ENCODE data around the gene CNTFR. TPM values are rescaled to one million over a fixed set of nuclear protein-coding genes. Genes with fewer than 3 reads are reported as not detected.

CNTFR gene
- total RNA-seq, 2 donors from 2014 or later: 1.6 to 16.8 TPM

- 29 to 32% methylated on average over 19 to 20 of the region's 20 CpGs for WGBS, 2 donors
These were observed 38.5 kb upstream of the CNTFR start for GRCh38 chr9:34627716-34628655.

GRCh38 chr9:34625186-34625486, 35.6 kb upstream of the CNTFR start:
- H3K9me3 ChIP-seq: no peaks in the 10 kb centered on the region
- DNase-seq (no peak), ATAC-seq (no peak)
- H3K4me3 ChIP-seq: no peak overlapping the region
- intact Hi-C loops (cut with DNase I): no loop called here
- no peaks in the 10 kb centered on the region for H3K36me3 ChIP-seq (replicated peaks in 1 of 2; ENCODE audit: insufficient read depth in 1 of 2, low read depth in 2 of 2)
- H3K27ac ChIP-seq: no peak overlapping the region
- no peak for TF ChIP-seq POLR2A (IDR thresholded peaks at IDR 0.05)
- no peak for TF ChIP-seq CTCF (IDR thresholded peaks at IDR 0.05)
- peaks cover 0 to 35% of the 10 kb centered on the region in 2 donors for H3K27me3 ChIP-seq
- 74% methylated on average over 3 of the region's 3 CpGs for WGBS, 2 donors
- H3K4me1 ChIP-seq: peaks cover 19% of the 10 kb centered on the region

More at GRCh38 chr9:34627716-34628655, 38.5 kb upstream of the CNTFR start:
- no peak for TF ChIP-seq POLR2A (IDR thresholded peaks at IDR 0.05)
- no peak for TF ChIP-seq CTCF (IDR thresholded peaks at IDR 0.05)
- Histone ChIP-seq H3K4me3 (no peak overlapping the region), H3K9me3 (no peaks in the 10 kb centered on the region), H3K27ac (no peak overlapping the region), H3K36me3 (replicated peaks in 1 of 2; ENCODE audit: insufficient read depth in 1 of 2, low read depth in 2 of 2) (no peaks in the 10 kb centered on the region), H3K27me3 (peaks cover 0 to 35% of the 10 kb centered on the region in 2 donors), H3K4me1 (peaks cover 12% of the 10 kb centered on the region)
- DNase-seq: no peak
- intact Hi-C loops (cut with DNase I): no loop called here
- no peak for ATAC-seq

- H3K27me3 ChIP-seq: peaks cover 0 to 35% of the 10 kb centered on the region in 2 donors
- no peak for DNase-seq
These were observed 35.1 kb upstream of the CNTFR start for GRCh38 chr9:34624475-34625185.

GRCh38 chr9:34623374-34624235, 34.1 kb upstream of the CNTFR start:
- ATAC-seq (no peak), DNase-seq (no peak)
- H3K27me3 ChIP-seq: peaks cover 0 to 35% of the 10 kb centered on the region in 2 donors
- peaks cover 22% of the 10 kb centered on the region for H3K4me1 ChIP-seq
- no peaks in the 10 kb centered on the region for H3K9me3 ChIP-seq
- no peaks in the 10 kb centered on the region for H3K36me3 ChIP-seq (replicated peaks in 1 of 2; ENCODE audit: insufficient read depth in 1 of 2, low read depth in 2 of 2)
- no peak for TF ChIP-seq POLR2A (IDR thresholded peaks at IDR 0.05)
- TF ChIP-seq CTCF (IDR thresholded peaks at IDR 0.05): no peak
- 14 to 31% methylated on average over 30 to 45 of the region's 63 CpGs for WGBS, 2 donors
- H3K27ac ChIP-seq: no peak overlapping the region
- no peak overlapping the region for H3K4me3 ChIP-seq
- intact Hi-C loops (cut with DNase I): no loop called here

More at GRCh38 chr9:34624475-34625185, 35.1 kb upstream of the CNTFR start:
- intact Hi-C loops (cut with DNase I): no loop called here
- no peak overlapping the region for H3K4me3 ChIP-seq
- ATAC-seq: no peak
- peaks cover 22% of the 10 kb centered on the region for H3K4me1 ChIP-seq
- WGBS, 2 donors: 29 to 44% methylated on average over 26 to 32 of the region's 39 CpGs
- TF ChIP-seq POLR2A (IDR thresholded peaks at IDR 0.05): no peak
- no peak for TF ChIP-seq CTCF (IDR thresholded peaks at IDR 0.05)
- H3K9me3 ChIP-seq: no peaks in the 10 kb centered on the region
- no peaks in the 10 kb centered on the region for H3K36me3 ChIP-seq (replicated peaks in 1 of 2; ENCODE audit: insufficient read depth in 1 of 2, low read depth in 2 of 2)
- no peak overlapping the region for H3K27ac ChIP-seq

Measured in body of pancreas (tissue), 4 donors.